ENCODE results near the gene CYSLTR2. TPM values are rescaled to one million over a fixed set of nuclear protein-coding genes. Genes with fewer than 3 reads are reported as not detected.

Gene CYSLTR2
- total RNA-seq, 6 donors from 2014 or later: under 0.01 to 2.0 (median 1.2) TPM

DNA sequence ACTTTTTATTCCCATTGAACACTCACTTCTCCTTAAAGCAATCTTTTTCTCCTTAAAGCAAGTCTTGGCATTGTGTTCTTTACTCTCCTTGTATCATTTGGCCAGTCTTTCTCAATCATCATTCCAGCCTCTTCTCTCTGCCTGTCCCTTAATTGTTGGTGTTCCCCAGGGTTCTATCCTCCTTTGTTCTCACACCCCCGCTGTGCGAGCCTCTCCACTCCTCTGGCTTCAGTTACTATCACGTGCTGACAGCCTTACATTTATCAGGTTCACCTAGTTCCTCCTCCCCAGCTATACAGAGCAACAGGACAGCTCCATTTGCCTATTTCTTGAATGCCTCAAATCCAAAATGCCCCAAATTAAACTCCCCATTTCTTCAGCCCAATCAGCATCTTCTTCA lies 24.6 kb downstream of the CYSLTR2 start:
- DNase-seq (no peak), ATAC-seq (ENCODE audit: low FRiP score in 2 of 2) (no peak)
- TF ChIP-seq POLR2A (IDR thresholded peaks at IDR 0.05) (no peak), POLR2AphosphoS5 (IDR thresholded peaks at IDR 0.05) (no peak), EP300 (IDR thresholded peaks at IDR 0.05) (no peak)
- TF ChIP-seq, protein P1, sequence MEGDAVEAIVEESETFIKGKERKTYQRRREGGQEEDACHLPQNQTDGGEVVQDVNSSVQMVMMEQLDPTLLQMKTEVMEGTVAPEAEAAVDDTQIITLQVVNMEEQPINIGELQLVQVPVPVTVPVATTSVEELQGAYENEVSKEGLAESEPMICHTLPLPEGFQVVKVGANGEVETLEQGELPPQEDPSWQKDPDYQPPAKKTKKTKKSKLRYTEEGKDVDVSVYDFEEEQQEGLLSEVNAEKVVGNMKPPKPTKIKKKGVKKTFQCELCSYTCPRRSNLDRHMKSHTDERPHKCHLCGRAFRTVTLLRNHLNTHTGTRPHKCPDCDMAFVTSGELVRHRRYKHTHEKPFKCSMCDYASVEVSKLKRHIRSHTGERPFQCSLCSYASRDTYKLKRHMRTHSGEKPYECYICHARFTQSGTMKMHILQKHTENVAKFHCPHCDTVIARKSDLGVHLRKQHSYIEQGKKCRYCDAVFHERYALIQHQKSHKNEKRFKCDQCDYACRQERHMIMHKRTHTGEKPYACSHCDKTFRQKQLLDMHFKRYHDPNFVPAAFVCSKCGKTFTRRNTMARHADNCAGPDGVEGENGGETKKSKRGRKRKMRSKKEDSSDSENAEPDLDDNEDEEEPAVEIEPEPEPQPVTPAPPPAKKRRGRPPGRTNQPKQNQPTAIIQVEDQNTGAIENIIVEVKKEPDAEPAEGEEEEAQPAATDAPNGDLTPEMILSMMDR (IDR thresholded peaks at IDR 0.05): no peak
- Histone ChIP-seq H3K27me3 (no peaks in the 10 kb centered on the region), H3K9me3 (no peaks in the 10 kb centered on the region), H3K4me3 (no peak overlapping the region), H3K27ac (no peak overlapping the region), H3K36me3 (no peaks in the 10 kb centered on the region), H3K4me1 (no peaks in the 10 kb centered on the region)
- 83 to 92% methylated on average over 3 of the region's 3 CpGs for WGBS, 2 donors

GRCh38 chr13:48679941-48680680 lies 26.4 kb downstream of the CYSLTR2 start:
- 94 to 95% methylated on average over 10 of the region's 10 CpGs for WGBS, 2 donors
- no peak overlapping the region for H3K4me3 ChIP-seq
- H3K36me3 ChIP-seq: no peaks in the 10 kb centered on the region
- H3K27me3 ChIP-seq: no peaks in the 10 kb centered on the region
- DNase-seq: no peak
- no peak for TF ChIP-seq POLR2A (IDR thresholded peaks at IDR 0.05)
- TF ChIP-seq EP300 (IDR thresholded peaks at IDR 0.05): no peak
- no peak for TF ChIP-seq POLR2AphosphoS5 (IDR thresholded peaks at IDR 0.05)
- TF ChIP-seq, protein P1 (IDR thresholded peaks at IDR 0.05): no peak
- H3K27ac ChIP-seq: no peak overlapping the region
- no peaks in the 10 kb centered on the region for H3K9me3 ChIP-seq
- no peaks in the 10 kb centered on the region for H3K4me1 ChIP-seq
- no peak for ATAC-seq (ENCODE audit: low FRiP score in 2 of 2)

- Histone ChIP-seq H3K4me1 (no peaks in the 10 kb centered on the region), H3K9me3 (no peaks in the 10 kb centered on the region), H3K27me3 (no peaks in the 10 kb centered on the region), H3K36me3 (no peaks in the 10 kb centered on the region), H3K27ac (no peak overlapping the region), H3K4me3 (no peak overlapping the region)
- TF ChIP-seq POLR2A (IDR thresholded peaks at IDR 0.05) (no peak), EP300 (IDR thresholded peaks at IDR 0.05) (no peak), POLR2AphosphoS5 (IDR thresholded peaks at IDR 0.05) (no peak)
- TF ChIP-seq, protein P1 (IDR thresholded peaks at IDR 0.05): no peak
- WGBS, 2 donors: 77 to 78% methylated on average over 6 of the region's 6 CpGs
- ATAC-seq (ENCODE audit: low FRiP score in 2 of 2) (peak in 1 of 2 donors; percentile 8), DNase-seq (no peak)
Observed at GRCh38 chr13:48680756-48681392, 27.1 kb downstream of the CYSLTR2 start.

DNA sequence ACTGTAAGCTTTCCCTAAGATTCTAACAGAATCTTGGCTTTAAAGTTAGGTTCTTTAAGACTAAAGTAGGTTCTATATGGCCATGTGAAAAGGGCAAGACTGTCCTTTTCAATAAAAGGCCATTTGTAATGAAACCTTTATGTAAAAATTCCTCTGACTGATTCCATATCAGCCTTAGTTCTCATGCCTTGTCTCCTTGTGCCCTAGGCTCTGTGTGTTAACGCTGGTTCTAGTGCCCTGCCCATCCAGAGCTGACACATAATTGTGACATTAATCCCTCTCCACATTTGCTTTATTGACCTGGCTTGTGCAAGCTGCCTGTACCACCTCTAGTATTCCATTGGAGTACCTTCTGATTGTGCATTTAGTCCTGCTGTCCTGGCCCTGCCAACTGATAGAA lies 28.2 kb downstream of the CYSLTR2 start:
- TF ChIP-seq EP300 (IDR thresholded peaks at IDR 0.05) (no peak), POLR2AphosphoS5 (IDR thresholded peaks at IDR 0.05) (no peak), POLR2A (IDR thresholded peaks at IDR 0.05) (no peak)
- TF ChIP-seq, protein P1 (IDR thresholded peaks at IDR 0.05): no peak
- H3K27me3 ChIP-seq: no peaks in the 10 kb centered on the region
- H3K4me1 ChIP-seq: no peaks in the 10 kb centered on the region
- H3K9me3 ChIP-seq: no peaks in the 10 kb centered on the region
- no peak overlapping the region for H3K27ac ChIP-seq
- no peaks in the 10 kb centered on the region for H3K36me3 ChIP-seq
- WGBS, 2 donors: 74 to 83% methylated on average over 1 of the region's 1 CpG
- H3K4me3 ChIP-seq: no peak overlapping the region
- DNase-seq: no peak
- ATAC-seq (ENCODE audit: low FRiP score in 2 of 2): no peak

Data from upper lobe of left lung (tissue), 6 donors.